GM18520 (cell line): Measurements from ENCODE around the gene SHANK2.

ENCODE experiments used
- ATAC-seq: cut with Tn5 transposase; IDR thresholded peaks from one replicate; pipeline ENCODE4 v1.9.1; 2021; ENCODE audit not compliant: unreplicated experiment

The SHANK2 gene

GRCh38 chr11:71269603-71270511, 17.5 kb upstream of the SHANK2 start:
- no peak for ATAC-seq

GRCh38 chr11:71268706-71269321, 16.4 kb upstream of the SHANK2 start:
- ATAC-seq = no peak

GRCh38 chr11:71267807-71268421, 15.5 kb upstream of the SHANK2 start:
- no peak for ATAC-seq

- ATAC-seq = no peak
Measured at GRCh38 chr11:71266114-71266833, 13.9 kb upstream of the SHANK2 start.

- no peak for ATAC-seq
Measured at GRCh38 chr11:71265559-71266092, 13.2 kb upstream of the SHANK2 start.

GRCh38 chr11:71263386-71263785, 11.0 kb upstream of the SHANK2 start:
- ATAC-seq = no peak

- no peak for ATAC-seq
Measured at GRCh38 chr11:71255800-71256479, 3.6 kb upstream of the SHANK2 start.

GRCh38 chr11:71255323-71255722, 2.9 kb upstream of the SHANK2 start:
- no peak for ATAC-seq

- no peak for ATAC-seq
Measured at GRCh38 chr11:71253794-71254193, 1.4 kb upstream of the SHANK2 start.

- no peak for ATAC-seq
Measured at GRCh38 chr11:71252770-71253730, 673 bp upstream of the SHANK2 start.

GRCh38 chr11:71251761-71252268, 562 bp downstream of the SHANK2 start:
- no peak for ATAC-seq

GRCh38 chr11:71251151-71251721, 1.1 kb downstream of the SHANK2 start:
- no peak for ATAC-seq

- no peak for ATAC-seq
Measured at GRCh38 chr11:71250523-71251150, 1.7 kb downstream of the SHANK2 start.

GRCh38 chr11:71249301-71249700, 3.1 kb downstream of the SHANK2 start:
- no peak for ATAC-seq

GRCh38 chr11:71248656-71249055, 3.7 kb downstream of the SHANK2 start:
- ATAC-seq = no peak

- no peak for ATAC-seq
Measured at GRCh38 chr11:71248251-71248570, 4.2 kb downstream of the SHANK2 start.

GRCh38 chr11:71247551-71248250, 4.7 kb downstream of the SHANK2 start:
- no peak for ATAC-seq

GRCh38 chr11:71246559-71246958, 5.8 kb downstream of the SHANK2 start:
- ATAC-seq = no peak
